LNCAP (cell line): Measurements from ENCODE around the gene PRND.
A peak's percentile ranks its signal among the peaks of the same experiment; 100 is the strongest.

Experiments used
- CTCF ChIP-seq: fragments of 450-650 bp; IDR thresholded peaks from 2 replicates; pipeline ENCODE4 v1.5.1; 2017; ENCODE audit warnings: mild to moderate bottlenecking

PRND gene

GRCh38 chr20:4728120-4728760 lies 6.5 kb downstream of the PRND start:
- TF ChIP-seq CTCF, result no peak

DNA sequence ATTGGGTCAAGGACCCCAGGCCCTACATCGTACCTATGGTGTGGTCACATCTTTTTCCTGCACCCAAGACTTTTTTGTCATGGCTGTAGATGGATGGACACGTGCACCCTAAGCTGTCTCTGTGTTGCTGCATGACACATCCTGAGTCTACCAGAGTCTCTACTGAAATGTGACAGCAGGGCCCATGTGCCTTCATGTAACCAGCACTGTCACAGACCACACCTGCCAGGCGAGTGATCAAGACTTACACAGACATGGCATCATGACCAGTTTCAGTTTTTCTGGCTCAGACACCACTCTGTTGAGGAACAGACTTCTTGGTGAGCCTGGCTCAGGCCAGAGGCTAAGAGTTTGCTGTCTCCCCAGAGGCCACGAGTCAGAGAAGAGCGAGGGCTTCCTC lies 7.6 kb downstream of the PRND start:
- TF ChIP-seq CTCF, result no peak

DNA sequence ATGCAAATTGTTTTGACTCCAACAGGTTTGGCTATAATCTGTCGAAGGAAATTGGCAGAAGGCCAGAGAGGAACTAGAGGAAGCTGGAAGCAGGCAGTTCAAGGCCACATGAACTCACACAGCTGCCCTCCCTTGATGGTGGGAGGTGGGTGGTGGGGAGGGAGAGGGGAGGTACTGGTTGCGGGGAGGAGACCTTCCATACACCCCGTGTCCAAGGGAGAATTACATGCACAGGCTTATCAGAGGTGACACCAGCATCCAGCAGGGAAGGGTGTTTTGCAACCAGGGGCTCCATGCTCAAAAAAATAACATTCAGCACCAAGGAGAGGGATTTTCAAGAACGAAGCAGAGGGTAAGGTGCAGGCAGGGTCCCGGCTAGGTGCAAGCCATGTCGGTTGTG lies 9.1 kb downstream of the PRND start:
- no peak for TF ChIP-seq CTCF

DNA sequence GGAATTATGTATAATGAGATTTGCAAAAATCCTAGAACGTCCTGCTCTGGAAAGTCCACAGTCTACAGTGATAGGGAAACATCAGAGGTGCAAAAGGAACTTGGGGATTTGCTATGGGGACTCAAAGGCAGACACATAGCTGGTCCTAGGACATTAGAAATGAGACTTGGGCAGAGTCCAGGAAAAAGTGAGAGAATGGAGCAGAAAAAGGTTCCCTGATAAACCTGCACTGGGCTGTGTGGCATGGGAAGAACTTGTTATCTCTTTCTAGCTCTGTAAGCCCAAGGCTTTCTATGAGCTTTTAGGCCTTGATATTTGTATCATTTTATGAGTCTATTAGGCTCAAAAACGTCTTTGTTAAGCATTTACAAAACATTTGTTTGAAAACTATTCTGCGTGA lies 15.2 kb downstream of the PRND start:
- no peak for TF ChIP-seq CTCF

GRCh38 chr20:4737857-4738627 lies 16.3 kb downstream of the PRND start:
- TF ChIP-seq CTCF, result no peak

- TF ChIP-seq CTCF, result peak; percentile 94
Measured at GRCh38 chr20:4740774-4741431, 19.2 kb downstream of the PRND start.

GRCh38 chr20:4748847-4749246 lies 27.1 kb downstream of the PRND start:
- no peak for TF ChIP-seq CTCF
